Measurements from ENCODE around the gene GRID1.

Gene GRID1

DNA sequence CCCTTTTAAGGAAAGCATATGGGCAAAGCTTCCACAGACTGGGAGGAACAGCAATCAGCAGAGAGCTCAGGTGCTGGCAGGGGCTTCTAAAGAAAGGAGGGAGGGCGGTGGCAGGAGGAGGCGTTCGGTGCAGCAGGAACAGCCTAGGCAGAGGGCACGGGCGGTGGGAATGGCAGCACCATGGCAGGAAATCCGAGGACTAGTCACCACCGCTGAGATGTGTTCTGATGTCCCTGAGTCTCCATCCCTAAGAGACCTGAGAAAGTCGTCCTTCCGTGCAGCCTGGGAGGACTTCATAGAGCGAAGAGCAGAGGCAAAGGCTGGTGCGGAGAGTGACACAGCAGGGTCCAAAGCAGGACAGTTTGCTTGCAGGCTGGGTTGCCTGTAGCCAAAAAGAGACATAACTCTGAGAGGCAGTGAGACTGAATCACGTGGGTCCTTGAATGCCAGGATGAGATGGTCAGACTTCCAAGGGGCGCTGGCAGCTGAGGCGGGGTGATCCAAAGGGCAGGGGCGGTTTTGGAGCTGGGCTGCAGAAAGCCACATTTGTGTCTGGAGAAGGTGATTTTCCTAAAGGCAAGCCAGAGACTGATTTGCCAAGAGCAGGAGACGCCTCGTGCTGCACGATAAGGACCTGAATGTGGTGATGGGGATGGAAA lies 35.8 kb upstream of the GRID1 start:
- Histone ChIP-seq H3F3A (ENCODE audit: insufficient read depth, low read length) (peaks cover 9% of the 10 kb centered on the region; the same call in 1 of the 2 replicates), H3K27me3 (replicated peaks; ENCODE audit: insufficient read depth, low read length) (no peaks in the 10 kb centered on the region), H3K4me1 (ENCODE audit: low read length) (peaks cover 4% of the 10 kb centered on the region; the same call in 1 of the 2 replicates), H3K36me3 (replicated peaks; ENCODE audit: insufficient read depth, low read length) (no peaks in the 10 kb centered on the region), H4K20me1 (ENCODE audit: insufficient read depth, low read length) (no peaks in the 10 kb centered on the region), H3K9me2 (replicated peaks; ENCODE audit: insufficient read depth, low read length) (no peaks in the 10 kb centered on the region), H3K79me2 (ENCODE audit: low read length) (no peaks in the 10 kb centered on the region), H3K27ac (ENCODE audit: low read length) (no peak overlapping the region), H3K4me3 (ENCODE audit: low read length) (no peak overlapping the region), H3K9me3 (replicated peaks; ENCODE audit: insufficient read depth, low read length) (no peaks in the 10 kb centered on the region), H2AFZ (ENCODE audit: low read length) (no peak overlapping the region), H3K9ac (ENCODE audit: low read length) (no peak overlapping the region), H3K4me2 (ENCODE audit: low read depth, low read length) (no peak overlapping the region)
- DNase-seq = no peak
- TF ChIP-seq EZH2 (optimal IDR thresholded peaks at IDR 0.05; ENCODE audit: low read depth, low read length) (no peak), EZH2phosphoT487 (IDR thresholded peaks at IDR 0.05; ENCODE audit: low read length) (no peak)
- TF ChIP-seq, protein P1, sequence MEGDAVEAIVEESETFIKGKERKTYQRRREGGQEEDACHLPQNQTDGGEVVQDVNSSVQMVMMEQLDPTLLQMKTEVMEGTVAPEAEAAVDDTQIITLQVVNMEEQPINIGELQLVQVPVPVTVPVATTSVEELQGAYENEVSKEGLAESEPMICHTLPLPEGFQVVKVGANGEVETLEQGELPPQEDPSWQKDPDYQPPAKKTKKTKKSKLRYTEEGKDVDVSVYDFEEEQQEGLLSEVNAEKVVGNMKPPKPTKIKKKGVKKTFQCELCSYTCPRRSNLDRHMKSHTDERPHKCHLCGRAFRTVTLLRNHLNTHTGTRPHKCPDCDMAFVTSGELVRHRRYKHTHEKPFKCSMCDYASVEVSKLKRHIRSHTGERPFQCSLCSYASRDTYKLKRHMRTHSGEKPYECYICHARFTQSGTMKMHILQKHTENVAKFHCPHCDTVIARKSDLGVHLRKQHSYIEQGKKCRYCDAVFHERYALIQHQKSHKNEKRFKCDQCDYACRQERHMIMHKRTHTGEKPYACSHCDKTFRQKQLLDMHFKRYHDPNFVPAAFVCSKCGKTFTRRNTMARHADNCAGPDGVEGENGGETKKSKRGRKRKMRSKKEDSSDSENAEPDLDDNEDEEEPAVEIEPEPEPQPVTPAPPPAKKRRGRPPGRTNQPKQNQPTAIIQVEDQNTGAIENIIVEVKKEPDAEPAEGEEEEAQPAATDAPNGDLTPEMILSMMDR (IDR thresholded peaks at IDR 0.05; ENCODE audit: low read length) = no peak

DNA sequence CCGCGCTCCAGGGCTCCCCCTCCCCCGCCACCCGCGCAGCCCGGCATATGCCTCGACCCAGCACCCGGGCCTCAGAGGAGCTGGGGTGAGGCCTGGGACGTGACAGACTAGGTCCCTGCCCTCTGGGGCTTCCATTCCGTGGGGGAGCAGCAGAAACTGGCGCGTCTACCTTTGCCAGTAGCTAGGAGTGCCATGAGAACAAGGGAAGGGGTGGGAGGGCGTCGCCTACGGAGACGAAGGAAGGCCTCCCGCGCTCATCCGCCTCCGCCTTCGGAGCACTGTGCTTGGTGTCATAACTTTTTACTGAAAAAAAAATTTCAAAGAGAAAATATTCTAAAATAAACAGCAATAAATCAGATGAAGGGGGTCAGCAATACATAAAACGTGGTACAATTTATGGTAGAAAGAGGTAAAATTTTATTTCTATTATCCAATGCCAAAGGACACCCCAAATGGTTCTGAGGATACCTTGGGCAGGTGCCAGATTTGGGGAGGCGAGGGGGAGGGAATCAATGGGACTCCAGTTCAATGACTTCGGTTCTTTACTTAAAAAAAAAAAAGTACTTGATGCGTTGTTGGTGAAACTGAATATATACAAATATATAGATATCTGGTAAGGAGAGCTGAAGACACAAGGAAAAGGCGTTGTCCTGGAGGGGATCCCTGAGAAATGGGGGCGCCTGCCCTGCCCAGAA lies 35.1 kb upstream of the GRID1 start:
- Histone ChIP-seq H3K36me3 (replicated peaks; ENCODE audit: insufficient read depth, low read length) (no peaks in the 10 kb centered on the region), H3K27ac (ENCODE audit: low read length) (peak overlapping the region; percentile 88; the same call in 1 of the 2 replicates), H3K79me2 (ENCODE audit: low read length) (no peaks in the 10 kb centered on the region), H4K20me1 (ENCODE audit: insufficient read depth, low read length) (no peaks in the 10 kb centered on the region), H3F3A (ENCODE audit: insufficient read depth, low read length) (peaks cover 9% of the 10 kb centered on the region; the same call in 1 of the 2 replicates), H3K9me3 (replicated peaks; ENCODE audit: insufficient read depth, low read length) (no peaks in the 10 kb centered on the region), H3K4me2 (ENCODE audit: low read depth, low read length) (peak overlapping the region; percentile 99), H3K9ac (ENCODE audit: low read length) (peak overlapping the region; percentile 92), H3K4me1 (ENCODE audit: low read length) (peaks cover 4% of the 10 kb centered on the region; the same call in 1 of the 2 replicates), H3K9me2 (replicated peaks; ENCODE audit: insufficient read depth, low read length) (no peaks in the 10 kb centered on the region), H3K4me3 (ENCODE audit: low read length) (peak overlapping the region; percentile 92), H2AFZ (ENCODE audit: low read length) (peak overlapping the region; percentile 99), H3K27me3 (replicated peaks; ENCODE audit: insufficient read depth, low read length) (no peaks in the 10 kb centered on the region)
- TF ChIP-seq, protein P1 (IDR thresholded peaks at IDR 0.05; ENCODE audit: low read length) = no peak
- TF ChIP-seq EZH2 (optimal IDR thresholded peaks at IDR 0.05; ENCODE audit: low read depth, low read length) (no peak), EZH2phosphoT487 (IDR thresholded peaks at IDR 0.05; ENCODE audit: low read length) (no peak)
- DNase-seq = no peak

DNA sequence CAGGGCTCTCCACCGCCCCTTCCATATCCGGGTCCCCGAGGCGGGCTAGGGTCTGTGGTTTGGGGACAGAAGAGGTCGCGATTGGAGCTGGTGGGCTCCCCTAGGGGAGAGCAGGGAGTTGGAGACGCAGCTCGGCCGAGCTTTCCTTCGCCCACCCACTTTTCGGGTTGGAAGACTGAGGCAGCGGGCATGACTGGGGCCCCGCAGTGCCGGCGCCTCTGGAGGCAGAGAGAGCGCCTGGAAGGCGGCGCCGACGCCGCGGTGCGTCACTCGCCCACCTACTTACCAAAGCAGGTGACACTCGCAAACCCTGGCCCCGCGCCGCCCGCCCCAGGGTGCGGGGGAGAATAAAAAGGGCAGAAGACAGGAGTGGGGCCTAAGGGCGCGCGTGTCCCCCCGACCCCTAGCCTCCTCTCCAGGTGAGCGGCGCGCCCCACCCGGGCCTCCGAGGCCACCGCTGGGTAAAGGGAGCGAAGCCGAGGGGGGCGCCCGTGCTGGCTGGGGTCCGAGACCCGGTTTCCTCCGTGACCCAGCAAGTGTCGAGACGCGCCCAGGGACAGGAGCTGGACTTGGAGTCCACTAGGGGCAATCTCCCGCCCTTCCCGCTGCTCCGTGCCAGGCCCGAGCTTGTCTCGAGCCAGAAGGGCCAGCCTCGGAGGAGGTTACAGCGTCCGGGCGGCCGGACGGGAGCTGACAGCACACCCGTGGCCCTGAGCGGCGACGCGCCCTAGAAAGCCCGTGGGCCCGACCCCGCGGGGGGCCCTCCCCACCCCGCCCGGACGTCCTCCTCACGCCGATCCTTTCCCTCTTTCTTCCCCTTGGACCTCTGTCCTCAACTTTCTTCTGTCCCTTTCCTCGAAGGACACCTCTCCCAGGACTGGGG lies 34.4 kb upstream of the GRID1 start:
- Histone ChIP-seq H3K4me3 (ENCODE audit: low read length) (peak overlapping the region; percentile 92), H2AFZ (ENCODE audit: low read length) (peak overlapping the region; percentile 99), H3K79me2 (ENCODE audit: low read length) (no peaks in the 10 kb centered on the region), H3K9me2 (replicated peaks; ENCODE audit: insufficient read depth, low read length) (no peaks in the 10 kb centered on the region), H3K9ac (ENCODE audit: low read length) (peak overlapping the region; percentile 92), H3K36me3 (replicated peaks; ENCODE audit: insufficient read depth, low read length) (no peaks in the 10 kb centered on the region), H3K9me3 (replicated peaks; ENCODE audit: insufficient read depth, low read length) (no peaks in the 10 kb centered on the region), H3K4me1 (ENCODE audit: low read length) (peaks cover 4% of the 10 kb centered on the region; the same call in 1 of the 2 replicates), H3F3A (ENCODE audit: insufficient read depth, low read length) (peaks cover 9% of the 10 kb centered on the region; the same call in 1 of the 2 replicates), H3K27me3 (replicated peaks; ENCODE audit: insufficient read depth, low read length) (no peaks in the 10 kb centered on the region), H3K4me2 (ENCODE audit: low read depth, low read length) (peak overlapping the region; percentile 99), H3K27ac (ENCODE audit: low read length) (peak overlapping the region; percentile 88), H4K20me1 (ENCODE audit: insufficient read depth, low read length) (no peaks in the 10 kb centered on the region)
- peak; percentile 49 for DNase-seq
- TF ChIP-seq, protein P1 (IDR thresholded peaks at IDR 0.05; ENCODE audit: low read length) = no peak; the same call in 1 of the 2 replicates
- TF ChIP-seq EZH2phosphoT487 (IDR thresholded peaks at IDR 0.05; ENCODE audit: low read length) (no peak), EZH2 (optimal IDR thresholded peaks at IDR 0.05; ENCODE audit: low read depth, low read length) (no peak)
